Measurements from ENCODE around the gene NT5E.

GRCh38 chr6:85453052-85453451, 3.2 kb downstream of the NT5E start:
- TF ChIP-seq, protein P1, sequence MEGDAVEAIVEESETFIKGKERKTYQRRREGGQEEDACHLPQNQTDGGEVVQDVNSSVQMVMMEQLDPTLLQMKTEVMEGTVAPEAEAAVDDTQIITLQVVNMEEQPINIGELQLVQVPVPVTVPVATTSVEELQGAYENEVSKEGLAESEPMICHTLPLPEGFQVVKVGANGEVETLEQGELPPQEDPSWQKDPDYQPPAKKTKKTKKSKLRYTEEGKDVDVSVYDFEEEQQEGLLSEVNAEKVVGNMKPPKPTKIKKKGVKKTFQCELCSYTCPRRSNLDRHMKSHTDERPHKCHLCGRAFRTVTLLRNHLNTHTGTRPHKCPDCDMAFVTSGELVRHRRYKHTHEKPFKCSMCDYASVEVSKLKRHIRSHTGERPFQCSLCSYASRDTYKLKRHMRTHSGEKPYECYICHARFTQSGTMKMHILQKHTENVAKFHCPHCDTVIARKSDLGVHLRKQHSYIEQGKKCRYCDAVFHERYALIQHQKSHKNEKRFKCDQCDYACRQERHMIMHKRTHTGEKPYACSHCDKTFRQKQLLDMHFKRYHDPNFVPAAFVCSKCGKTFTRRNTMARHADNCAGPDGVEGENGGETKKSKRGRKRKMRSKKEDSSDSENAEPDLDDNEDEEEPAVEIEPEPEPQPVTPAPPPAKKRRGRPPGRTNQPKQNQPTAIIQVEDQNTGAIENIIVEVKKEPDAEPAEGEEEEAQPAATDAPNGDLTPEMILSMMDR (IDR thresholded peaks at IDR 0.05): no peak
- TF ChIP-seq POLR2A (IDR thresholded peaks at IDR 0.05): no peak
